GM18873 (cell line): Measurements from ENCODE around the gene CHCT1.
"Not testable (repeated sequence)": the region's sequence is repeated elsewhere in the genome, so short reads cannot be mapped to it uniquely, and the experiment has no call there.

Experiments used
- ATAC-seq: cut with Tn5 transposase; IDR thresholded peaks from one replicate; pipeline ENCODE4 v1.9.1; 2021; ENCODE audit warnings: mild to moderate bottlenecking, moderate library complexity, moderate number of reproducible peaks; ENCODE audit not compliant: unreplicated experiment, low FRiP score

Gene CHCT1

DNA sequence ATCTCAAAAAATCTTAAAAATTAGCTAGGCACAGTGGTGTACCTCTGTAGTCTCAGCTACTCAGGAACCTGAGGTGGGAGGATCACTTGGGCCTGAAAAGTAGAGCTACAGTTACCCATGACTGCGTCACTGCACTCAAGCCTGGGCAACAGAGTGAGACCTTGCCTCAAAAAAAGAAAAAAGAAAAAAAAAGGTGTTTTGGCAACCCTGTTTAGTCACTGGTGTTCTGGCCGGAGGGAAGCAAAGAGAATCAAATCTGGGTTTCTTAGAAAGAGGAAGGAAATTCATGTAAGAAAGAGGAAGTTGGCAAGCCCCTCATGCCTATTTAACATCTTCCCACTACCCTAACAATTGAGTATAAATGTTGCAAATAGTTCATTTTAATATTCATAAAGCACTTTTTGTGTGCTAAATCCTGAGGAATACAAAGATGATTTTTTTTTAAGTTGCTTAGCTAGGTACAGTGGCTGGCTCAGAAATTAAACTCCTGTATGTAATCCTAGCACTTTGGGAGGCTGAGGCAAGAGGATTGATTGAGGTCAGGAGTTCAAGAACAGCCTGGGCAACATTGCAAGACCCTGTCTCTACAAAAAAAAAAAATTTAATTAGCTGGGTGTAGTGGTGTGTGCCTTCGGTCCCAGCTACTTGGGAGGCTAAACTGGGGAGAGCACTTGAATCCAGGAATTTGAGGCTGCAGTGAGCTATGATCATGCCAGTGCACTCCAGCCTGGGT, 23.9 kb upstream of the CHCT1 start:
- ATAC-seq = no peak

DNA sequence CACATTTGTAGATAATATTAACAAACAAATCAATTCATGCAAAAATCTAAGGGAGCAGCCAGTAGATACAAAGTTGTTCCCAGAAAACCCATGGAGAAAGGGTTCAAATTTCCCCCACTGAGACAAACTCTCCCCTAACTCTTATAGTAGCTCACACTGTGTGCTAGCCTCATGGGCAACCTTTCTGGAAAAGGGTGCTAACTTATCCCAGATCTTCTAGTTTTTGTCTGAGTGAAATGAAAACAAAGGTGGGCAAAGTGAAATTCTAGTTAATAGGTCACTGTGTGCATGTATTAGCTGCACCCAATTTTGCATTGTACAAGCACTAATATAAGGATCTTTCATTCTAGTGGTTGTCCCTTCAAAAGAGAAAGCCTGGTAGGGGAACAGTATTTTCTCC, 20.5 kb upstream of the CHCT1 start:
- no peak for ATAC-seq

DNA sequence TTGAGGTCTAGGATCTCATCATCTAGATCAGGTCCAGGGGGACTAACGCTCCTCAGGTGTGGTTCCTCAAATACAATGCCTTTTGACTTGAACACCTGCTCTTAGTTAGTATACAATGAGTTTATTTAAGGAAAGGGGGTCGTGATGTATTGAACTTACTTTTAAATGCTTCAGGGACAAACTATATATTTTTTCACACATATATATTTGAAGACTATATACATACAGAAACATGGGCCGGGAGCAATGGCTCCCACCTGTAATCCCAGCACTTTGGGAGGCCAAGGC, 18.8 kb upstream of the CHCT1 start:
- ATAC-seq = no peak

GRCh38 chr17:60403962-60404361, 18.3 kb upstream of the CHCT1 start:
- no peak for ATAC-seq

DNA sequence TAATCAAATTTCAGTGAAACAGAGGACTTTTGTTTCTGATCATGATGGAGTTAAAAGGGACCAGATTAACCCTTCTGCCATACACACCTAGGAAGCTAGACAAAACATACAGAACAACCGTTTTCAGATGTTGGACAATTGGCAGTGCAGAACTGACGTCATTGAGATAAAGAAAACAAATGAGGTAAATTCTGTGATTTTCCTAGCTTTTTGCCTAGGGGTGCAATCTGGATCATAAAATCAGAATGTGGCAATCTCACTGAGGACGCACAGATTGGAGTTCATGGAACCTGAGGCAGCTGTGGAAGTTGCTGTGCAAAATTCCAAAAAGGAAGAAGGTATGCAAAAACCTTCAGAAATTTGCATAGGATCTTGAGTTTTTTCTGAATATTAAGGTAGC, 15.4 kb upstream of the CHCT1 start:
- ATAC-seq = no peak

- no peak for ATAC-seq
Measured at GRCh38 chr17:60410001-60410400, 12.3 kb upstream of the CHCT1 start.

GRCh38 chr17:60412701-60413100, 9.6 kb upstream of the CHCT1 start:
- no peak for ATAC-seq

- ATAC-seq = no peak
Measured at GRCh38 chr17:60415146-60415545, 7.1 kb upstream of the CHCT1 start.

DNA sequence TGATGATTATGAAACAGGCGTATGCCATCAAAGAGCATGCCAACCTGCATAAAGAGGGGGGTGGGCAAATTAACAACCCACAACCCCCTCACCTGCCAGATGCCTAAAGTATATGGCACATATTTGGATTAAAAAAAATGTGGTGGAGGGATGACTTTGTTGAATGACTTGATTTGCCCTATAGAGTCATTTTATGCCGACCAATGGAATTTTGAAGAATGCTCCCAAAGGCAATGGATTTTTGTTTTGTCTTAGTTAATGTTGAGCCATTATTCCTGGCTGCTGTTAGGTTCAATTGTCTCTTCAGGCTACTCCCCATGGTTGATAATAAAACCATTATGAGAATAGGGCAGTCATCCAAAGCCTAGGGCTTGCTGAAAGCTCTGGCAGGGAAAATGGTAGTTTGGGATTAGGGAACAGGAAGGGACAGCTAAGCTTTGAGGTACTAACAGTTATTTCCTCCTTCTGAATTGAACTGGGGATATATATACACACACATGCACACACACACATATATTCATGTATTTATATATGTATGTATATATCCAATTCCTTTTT, 5.8 kb upstream of the CHCT1 start:
- ATAC-seq = no peak

DNA sequence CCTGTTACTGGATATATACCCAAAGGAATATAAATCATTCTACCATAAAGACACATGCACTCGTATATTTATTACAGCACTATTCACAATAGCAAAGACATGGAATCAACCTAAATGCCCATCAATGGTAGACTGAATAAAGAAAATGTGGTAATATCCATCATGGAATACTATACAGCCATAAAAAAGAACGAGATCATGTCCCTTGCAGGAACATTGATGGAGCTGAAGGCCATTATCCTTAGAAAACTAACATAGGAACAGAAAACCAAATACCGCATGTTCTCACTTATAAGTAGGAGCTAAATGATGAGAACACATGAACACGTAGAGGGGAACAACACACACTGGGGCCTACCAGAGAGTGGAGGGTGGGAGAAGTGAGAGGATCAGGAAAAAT, 3.3 kb upstream of the CHCT1 start:
- ATAC-seq = not testable (repeated sequence)

DNA sequence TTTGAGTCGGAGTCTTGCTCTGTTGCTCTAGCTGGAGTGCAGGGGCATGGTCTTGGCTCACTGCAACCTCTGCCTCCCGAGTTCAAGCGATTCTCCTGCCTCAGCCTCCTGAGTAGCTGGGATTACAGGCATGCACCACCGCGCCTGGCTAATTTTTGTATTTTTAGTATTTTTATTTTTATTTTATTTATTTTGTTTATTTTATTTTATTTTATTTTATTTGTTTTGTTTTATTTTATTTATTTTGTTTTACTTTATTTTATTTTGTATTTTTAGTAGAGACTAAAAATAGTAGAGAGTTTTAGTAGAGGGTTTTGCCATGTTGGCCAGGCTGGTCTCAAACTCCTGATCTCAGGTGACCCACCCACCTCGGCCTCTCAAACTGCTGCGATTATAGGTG, 2.4 kb upstream of the CHCT1 start:
- ATAC-seq = not testable (repeated sequence)

- ATAC-seq = peak; percentile 70
Measured at GRCh38 chr17:60421273-60422161, 772 bp upstream of the CHCT1 start.

GRCh38 chr17:60423865-60424264, 1.6 kb downstream of the CHCT1 start:
- ATAC-seq = no peak

DNA sequence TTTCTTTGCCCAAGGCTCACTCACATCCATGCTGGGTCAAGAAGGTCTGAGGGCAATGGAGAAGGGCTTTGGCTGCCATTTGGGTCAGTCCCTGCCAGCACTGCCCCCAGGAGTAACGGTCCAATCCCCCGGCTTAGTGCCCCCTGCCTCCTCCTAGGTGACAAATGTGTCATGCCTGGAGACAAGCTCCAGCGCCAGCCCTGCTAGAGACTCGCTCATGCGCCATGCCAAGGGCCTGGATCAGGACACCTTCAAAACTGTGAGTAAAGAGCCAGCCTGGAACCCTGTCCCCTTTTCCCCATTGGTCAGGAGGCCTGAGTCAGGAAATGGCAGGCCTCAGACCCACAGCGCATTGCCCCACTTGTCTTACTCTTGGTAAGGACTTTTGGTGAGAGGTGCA, 3.3 kb downstream of the CHCT1 start:
- ATAC-seq = no peak

GRCh38 chr17:60426596-60426995, 4.3 kb downstream of the CHCT1 start:
- no peak for ATAC-seq

- ATAC-seq = not testable (repeated sequence)
Measured at GRCh38 chr17:60428491-60428890, 6.2 kb downstream of the CHCT1 start.

GRCh38 chr17:60430561-60430960, 8.3 kb downstream of the CHCT1 start:
- not testable (repeated sequence) for ATAC-seq

- ATAC-seq = not testable (repeated sequence)
Measured at GRCh38 chr17:60433021-60433997, 11.0 kb downstream of the CHCT1 start.

- ATAC-seq = no peak
Measured at GRCh38 chr17:60435244-60436167, 13.2 kb downstream of the CHCT1 start.
